HEK293 (cell line): Measurements from ENCODE around the gene EGFR.

Experiments
- MZF1 ChIP-seq: fragments of 450-650 bp; formaldehyde crosslinking; IDR thresholded peaks from 2 replicates; pipeline ENCODE4 v1.5.1; 2017; ENCODE audit warnings: missing biosample characterization, missing genetic modification characterization, borderline replicate concordance
- ZNF211 ChIP-seq: fragments of 450-650 bp; formaldehyde crosslinking; IDR thresholded peaks from 2 replicates; pipeline ENCODE4 v1.5.1; 2016; ENCODE audit warnings: low read depth, missing biosample characterization, missing genetic modification characterization
- ZNF530 ChIP-seq: fragments of 450-650 bp; formaldehyde crosslinking; IDR thresholded peaks from 2 replicates; pipeline ENCODE4 v1.5.1; 2016; ENCODE audit warnings: low read depth, missing biosample characterization, missing genetic modification characterization
- ZNF664 ChIP-seq: fragments of 450-650 bp; formaldehyde crosslinking; IDR thresholded peaks from 2 replicates; pipeline ENCODE4 v1.5.1; 2016; ENCODE audit warnings: missing biosample characterization, missing genetic modification characterization
- TF ChIP-seq, protein P1 (sequence below): fragments of 450-650 bp; formaldehyde crosslinking; IDR thresholded peaks from 2 replicates; pipeline ENCODE4 v1.5.1; 2016; ENCODE audit warnings: missing biosample characterization, missing genetic modification characterization
- TF ChIP-seq, protein P2 (sequence below): fragments of 450-650 bp; formaldehyde crosslinking; IDR thresholded peaks from 2 replicates; pipeline ENCODE4 v1.5.1; 2016; ENCODE audit warnings: missing biosample characterization, missing genetic modification characterization, low read depth
- TF ChIP-seq, protein P3 (sequence below): fragments of 450-650 bp; formaldehyde crosslinking; IDR thresholded peaks from 2 replicates; pipeline ENCODE4 v1.5.1; 2016; ENCODE audit warnings: missing biosample characterization, missing genetic modification characterization

DNA sequence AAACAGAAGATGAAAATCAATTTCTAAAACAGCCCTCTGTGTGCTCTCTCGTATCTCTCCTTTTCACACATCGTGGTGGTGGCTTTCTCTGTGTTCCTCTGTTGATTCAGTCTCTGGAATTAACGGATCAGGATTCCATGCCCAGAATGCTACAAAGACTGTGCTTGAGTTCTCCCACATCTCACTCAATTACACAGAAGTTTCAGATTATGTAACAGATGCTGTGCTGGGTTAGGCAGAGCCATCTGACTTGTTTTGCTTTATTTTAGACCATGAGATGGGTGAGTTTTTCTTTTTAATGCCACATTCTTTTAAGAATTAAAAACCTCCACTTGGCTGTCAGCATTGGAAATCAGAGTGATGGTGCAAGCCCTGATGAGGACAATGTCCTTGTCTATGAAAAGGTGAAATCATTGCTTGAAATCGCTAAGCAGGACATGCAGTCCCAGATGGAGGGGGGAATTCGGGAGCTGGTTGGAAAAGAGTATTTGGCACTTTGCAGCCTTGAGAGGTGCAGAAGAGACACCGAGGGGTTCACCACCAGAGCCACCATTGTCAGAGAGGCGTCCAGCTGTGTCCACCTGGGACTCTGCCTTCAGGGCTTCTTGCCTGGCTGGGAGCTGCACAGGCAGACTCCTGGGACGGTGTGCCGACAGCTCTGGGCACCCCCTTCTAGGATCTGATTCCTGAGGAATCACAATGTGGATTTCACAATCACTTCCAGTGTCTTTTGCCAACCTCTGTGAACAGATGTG lies 80.4 kb downstream of the EGFR start:
- TF ChIP-seq ZNF211 (tag by site-specific recombination) (no peak), MZF1 (tag by site-specific recombination) (no peak), ZNF530 (tag by site-specific recombination) (no peak), ZNF664 (tag by site-specific recombination) (no peak)
- TF ChIP-seq, protein P1, sequence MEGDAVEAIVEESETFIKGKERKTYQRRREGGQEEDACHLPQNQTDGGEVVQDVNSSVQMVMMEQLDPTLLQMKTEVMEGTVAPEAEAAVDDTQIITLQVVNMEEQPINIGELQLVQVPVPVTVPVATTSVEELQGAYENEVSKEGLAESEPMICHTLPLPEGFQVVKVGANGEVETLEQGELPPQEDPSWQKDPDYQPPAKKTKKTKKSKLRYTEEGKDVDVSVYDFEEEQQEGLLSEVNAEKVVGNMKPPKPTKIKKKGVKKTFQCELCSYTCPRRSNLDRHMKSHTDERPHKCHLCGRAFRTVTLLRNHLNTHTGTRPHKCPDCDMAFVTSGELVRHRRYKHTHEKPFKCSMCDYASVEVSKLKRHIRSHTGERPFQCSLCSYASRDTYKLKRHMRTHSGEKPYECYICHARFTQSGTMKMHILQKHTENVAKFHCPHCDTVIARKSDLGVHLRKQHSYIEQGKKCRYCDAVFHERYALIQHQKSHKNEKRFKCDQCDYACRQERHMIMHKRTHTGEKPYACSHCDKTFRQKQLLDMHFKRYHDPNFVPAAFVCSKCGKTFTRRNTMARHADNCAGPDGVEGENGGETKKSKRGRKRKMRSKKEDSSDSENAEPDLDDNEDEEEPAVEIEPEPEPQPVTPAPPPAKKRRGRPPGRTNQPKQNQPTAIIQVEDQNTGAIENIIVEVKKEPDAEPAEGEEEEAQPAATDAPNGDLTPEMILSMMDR (tag by site-specific recombination) = no peak
- TF ChIP-seq, protein P2, sequence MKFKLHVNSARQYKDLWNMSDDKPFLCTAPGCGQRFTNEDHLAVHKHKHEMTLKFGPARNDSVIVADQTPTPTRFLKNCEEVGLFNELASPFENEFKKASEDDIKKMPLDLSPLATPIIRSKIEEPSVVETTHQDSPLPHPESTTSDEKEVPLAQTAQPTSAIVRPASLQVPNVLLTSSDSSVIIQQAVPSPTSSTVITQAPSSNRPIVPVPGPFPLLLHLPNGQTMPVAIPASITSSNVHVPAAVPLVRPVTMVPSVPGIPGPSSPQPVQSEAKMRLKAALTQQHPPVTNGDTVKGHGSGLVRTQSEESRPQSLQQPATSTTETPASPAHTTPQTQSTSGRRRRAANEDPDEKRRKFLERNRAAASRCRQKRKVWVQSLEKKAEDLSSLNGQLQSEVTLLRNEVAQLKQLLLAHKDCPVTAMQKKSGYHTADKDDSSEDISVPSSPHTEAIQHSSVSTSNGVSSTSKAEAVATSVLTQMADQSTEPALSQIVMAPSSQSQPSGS (tag by site-specific recombination) = no peak
- TF ChIP-seq, protein P3, sequence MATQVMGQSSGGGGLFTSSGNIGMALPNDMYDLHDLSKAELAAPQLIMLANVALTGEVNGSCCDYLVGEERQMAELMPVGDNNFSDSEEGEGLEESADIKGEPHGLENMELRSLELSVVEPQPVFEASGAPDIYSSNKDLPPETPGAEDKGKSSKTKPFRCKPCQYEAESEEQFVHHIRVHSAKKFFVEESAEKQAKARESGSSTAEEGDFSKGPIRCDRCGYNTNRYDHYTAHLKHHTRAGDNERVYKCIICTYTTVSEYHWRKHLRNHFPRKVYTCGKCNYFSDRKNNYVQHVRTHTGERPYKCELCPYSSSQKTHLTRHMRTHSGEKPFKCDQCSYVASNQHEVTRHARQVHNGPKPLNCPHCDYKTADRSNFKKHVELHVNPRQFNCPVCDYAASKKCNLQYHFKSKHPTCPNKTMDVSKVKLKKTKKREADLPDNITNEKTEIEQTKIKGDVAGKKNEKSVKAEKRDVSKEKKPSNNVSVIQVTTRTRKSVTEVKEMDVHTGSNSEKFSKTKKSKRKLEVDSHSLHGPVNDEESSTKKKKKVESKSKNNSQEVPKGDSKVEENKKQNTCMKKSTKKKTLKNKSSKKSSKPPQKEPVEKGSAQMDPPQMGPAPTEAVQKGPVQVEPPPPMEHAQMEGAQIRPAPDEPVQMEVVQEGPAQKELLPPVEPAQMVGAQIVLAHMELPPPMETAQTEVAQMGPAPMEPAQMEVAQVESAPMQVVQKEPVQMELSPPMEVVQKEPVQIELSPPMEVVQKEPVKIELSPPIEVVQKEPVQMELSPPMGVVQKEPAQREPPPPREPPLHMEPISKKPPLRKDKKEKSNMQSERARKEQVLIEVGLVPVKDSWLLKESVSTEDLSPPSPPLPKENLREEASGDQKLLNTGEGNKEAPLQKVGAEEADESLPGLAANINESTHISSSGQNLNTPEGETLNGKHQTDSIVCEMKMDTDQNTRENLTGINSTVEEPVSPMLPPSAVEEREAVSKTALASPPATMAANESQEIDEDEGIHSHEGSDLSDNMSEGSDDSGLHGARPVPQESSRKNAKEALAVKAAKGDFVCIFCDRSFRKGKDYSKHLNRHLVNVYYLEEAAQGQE (tag by site-specific recombination) = no peak
